PFSK-1 (cell line): ENCODE results near the gene ZFHX3.

Source experiments
- FOXP2 ChIP-seq: optimal IDR thresholded peaks from 2 replicates; pipeline ENCODE3; 2011; ENCODE audit warnings: borderline replicate concordance, control low read depth, inconsistent platforms; ENCODE audit not compliant: insufficient read depth; ENCODE audit errors: extremely low read length, extremely low read depth
- POLR2AphosphoS5 ChIP-seq: IDR thresholded peaks from 2 replicates; pipeline ENCODE4 v1.6.1; 2012; ENCODE audit warnings: low read depth, mild to moderate bottlenecking, control low read depth, low read length, moderate library complexity
- SIN3A ChIP-seq: IDR thresholded peaks from 2 replicates; pipeline ENCODE4 v1.6.1; 2012; ENCODE audit warnings: mild to moderate bottlenecking, low read length, moderate library complexity, borderline replicate concordance; ENCODE audit not compliant: insufficient read depth
- TAF1 ChIP-seq: IDR thresholded peaks from 2 replicates; pipeline ENCODE4 v1.6.1; 2012; ENCODE audit warnings: low read length, control low read depth, borderline replicate concordance; ENCODE audit not compliant: insufficient read depth
- TF ChIP-seq, protein P1 (sequence below), 2 experiments: IDR thresholded peaks; 2 replicates each; pipeline versions ENCODE4 v1.6.1 to v1.8.0; 2011 to 2012; ENCODE audit warnings: low read depth in 2 of 2, low read length in 2 of 2, control low read depth in 1 of 2, inconsistent platforms in 1 of 2, mild to moderate bottlenecking in 1 of 2, moderate library complexity in 1 of 2; ENCODE audit not compliant: insufficient read depth in 1 of 2

The ZFHX3 gene

DNA sequence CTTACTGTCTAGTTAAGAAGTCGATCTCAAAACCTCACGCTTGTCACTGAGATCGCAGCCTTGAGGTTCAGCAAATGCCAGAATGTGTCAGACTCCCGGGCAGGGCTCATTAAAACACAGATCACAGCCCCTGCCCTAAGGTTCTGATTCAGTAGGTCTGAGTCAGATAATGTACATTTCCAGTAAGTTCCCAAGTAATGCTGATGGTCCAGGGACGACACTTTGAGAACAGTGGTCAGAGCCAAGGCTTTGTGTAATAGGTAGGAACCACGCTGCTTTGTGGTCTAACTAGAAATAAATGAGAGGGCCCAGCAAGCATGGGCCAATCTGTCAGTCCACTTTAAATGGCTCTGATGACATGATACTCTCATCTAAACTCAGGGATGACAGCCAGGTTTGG, 228.6 kb downstream of the ZFHX3 start:
- TF ChIP-seq, protein P1, sequence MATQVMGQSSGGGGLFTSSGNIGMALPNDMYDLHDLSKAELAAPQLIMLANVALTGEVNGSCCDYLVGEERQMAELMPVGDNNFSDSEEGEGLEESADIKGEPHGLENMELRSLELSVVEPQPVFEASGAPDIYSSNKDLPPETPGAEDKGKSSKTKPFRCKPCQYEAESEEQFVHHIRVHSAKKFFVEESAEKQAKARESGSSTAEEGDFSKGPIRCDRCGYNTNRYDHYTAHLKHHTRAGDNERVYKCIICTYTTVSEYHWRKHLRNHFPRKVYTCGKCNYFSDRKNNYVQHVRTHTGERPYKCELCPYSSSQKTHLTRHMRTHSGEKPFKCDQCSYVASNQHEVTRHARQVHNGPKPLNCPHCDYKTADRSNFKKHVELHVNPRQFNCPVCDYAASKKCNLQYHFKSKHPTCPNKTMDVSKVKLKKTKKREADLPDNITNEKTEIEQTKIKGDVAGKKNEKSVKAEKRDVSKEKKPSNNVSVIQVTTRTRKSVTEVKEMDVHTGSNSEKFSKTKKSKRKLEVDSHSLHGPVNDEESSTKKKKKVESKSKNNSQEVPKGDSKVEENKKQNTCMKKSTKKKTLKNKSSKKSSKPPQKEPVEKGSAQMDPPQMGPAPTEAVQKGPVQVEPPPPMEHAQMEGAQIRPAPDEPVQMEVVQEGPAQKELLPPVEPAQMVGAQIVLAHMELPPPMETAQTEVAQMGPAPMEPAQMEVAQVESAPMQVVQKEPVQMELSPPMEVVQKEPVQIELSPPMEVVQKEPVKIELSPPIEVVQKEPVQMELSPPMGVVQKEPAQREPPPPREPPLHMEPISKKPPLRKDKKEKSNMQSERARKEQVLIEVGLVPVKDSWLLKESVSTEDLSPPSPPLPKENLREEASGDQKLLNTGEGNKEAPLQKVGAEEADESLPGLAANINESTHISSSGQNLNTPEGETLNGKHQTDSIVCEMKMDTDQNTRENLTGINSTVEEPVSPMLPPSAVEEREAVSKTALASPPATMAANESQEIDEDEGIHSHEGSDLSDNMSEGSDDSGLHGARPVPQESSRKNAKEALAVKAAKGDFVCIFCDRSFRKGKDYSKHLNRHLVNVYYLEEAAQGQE (IDR thresholded peaks at IDR 0.05; ENCODE audit: insufficient read depth in 1 of 2, low read depth in 2 of 2, low read length in 2 of 2) = no peak
- TF ChIP-seq TAF1 (no peak), SIN3A (no peak), FOXP2 (no peak), POLR2AphosphoS5 (no peak)

DNA sequence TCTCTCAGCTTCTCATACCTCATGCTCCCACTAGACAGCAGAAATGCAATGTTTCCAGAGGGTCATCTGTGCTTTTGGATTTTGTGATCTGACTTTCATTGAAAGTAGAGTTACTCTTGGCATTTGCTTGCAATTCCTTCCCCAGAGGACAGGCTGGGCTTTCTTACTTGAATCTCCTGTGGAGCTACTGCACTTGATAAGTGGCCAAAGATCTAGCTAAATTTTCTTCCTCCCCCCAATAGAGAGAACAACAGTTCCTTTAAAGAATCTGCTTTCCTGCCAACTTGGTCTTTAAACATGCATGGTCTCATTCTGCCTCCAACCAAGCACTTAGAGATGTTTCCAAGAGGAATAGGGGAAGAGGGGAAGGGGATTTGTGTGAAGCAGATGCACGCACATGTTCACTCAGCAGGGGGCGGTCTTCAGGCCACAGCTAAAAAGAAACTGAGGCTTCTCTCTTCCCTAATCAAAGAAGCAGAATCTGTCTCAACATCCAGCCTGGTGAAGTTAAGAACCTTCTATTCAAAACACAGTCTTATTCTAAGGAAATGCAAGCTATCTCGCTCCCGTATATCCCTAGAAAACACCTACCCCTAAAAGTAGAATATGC, 229.6 kb downstream of the ZFHX3 start:
- TF ChIP-seq FOXP2 = no peak
- TF ChIP-seq SIN3A = no peak
- TF ChIP-seq TAF1 = no peak
- TF ChIP-seq, protein P1 (IDR thresholded peaks at IDR 0.05; ENCODE audit: insufficient read depth in 1 of 2, low read depth in 2 of 2, low read length in 2 of 2) = no peak
- no peak for TF ChIP-seq POLR2AphosphoS5

DNA sequence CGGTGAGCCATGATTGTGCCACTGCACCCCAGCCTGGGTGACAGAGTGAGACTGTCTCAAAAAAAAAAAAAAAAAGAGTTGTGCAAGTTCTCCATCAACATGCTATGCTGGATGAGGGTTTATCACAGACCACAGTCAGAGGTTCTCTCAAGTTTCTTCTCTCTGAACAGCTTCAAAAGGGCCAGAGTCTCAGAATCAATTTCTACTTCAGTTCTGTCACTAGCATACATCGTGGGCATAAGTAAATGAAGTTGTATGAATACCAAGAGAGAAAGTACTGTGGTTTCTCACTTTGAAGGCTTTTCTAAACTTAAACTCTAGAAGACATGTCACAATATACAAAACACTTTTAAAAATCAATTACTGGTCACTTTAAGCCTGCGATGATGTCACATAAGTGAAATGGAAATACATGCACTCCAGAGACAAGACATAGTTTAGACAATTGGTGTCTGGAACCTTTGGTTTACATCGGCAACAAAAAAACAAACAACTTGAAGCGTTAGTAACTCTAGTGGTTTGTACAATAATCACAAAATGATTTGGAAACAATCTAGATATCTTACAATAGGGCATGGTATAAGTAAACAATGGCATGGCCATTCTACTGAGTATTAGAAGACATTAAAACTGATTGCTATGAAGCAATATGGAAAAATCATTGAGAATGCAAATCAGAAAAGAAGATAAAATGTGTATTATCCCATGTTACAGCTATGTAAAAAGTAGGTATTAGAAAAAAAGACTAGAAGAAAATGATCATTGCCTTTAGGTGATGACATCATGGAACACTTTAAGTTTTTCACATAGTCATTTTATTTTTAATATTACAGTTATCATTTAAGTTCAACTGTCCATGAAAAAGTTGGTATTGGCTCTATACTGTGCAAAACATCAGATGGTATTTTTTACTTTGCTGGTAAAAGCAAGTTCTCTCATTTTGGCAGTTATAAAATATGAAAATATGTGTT, 232.3 kb downstream of the ZFHX3 start:
- TF ChIP-seq SIN3A = no peak
- no peak for TF ChIP-seq TAF1
- TF ChIP-seq POLR2AphosphoS5 = no peak
- no peak for TF ChIP-seq FOXP2
- TF ChIP-seq, protein P1 (IDR thresholded peaks at IDR 0.05; ENCODE audit: insufficient read depth in 1 of 2, low read depth in 2 of 2, low read length in 2 of 2) = no peak

DNA sequence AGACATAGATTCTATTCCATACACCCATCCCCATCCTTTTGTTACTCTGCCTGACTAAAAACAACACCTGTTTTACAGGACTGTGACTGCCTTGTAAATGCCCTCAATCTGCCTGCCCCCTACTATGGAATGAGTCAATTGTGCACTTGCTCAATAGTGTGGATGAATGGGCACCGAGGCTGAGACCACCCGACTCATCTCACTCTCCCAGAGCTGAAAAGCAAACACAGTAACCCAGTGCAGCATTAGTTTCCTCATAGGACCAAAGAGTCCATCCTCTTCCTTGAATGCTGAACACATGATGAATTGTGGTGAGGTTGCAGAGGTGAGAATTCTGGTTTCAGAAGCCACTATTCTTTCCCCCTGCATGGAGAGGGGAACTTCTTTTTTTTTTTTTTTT, 233.7 kb downstream of the ZFHX3 start:
- no peak for TF ChIP-seq POLR2AphosphoS5
- TF ChIP-seq FOXP2 = no peak
- no peak for TF ChIP-seq SIN3A
- TF ChIP-seq, protein P1 (IDR thresholded peaks at IDR 0.05; ENCODE audit: insufficient read depth in 1 of 2, low read depth in 2 of 2, low read length in 2 of 2) = no peak
- TF ChIP-seq TAF1 = no peak
